Measurements from ENCODE around the gene GRM5.
"Not testable (repeated sequence)": the region's sequence is repeated elsewhere in the genome, so short reads cannot be mapped to it uniquely, and the experiment has no call there.

The GRM5 gene

GRCh38 chr11:89065651-89066201 is at the start of gene GRM5:
GRM5 (minus strand) TSS chr11:89065982; CDS start chr11:89047872, 18,110 bp downstream.
- not testable (repeated sequence) for H3K4me3 ChIP-seq (replicated peaks; ENCODE audit: low read depth, low read length)

GRCh38 chr11:89097956-89098355 is 32.2 kb upstream of the GRM5 start:
- not testable (repeated sequence) for H3K4me3 ChIP-seq (replicated peaks; ENCODE audit: low read depth, low read length)
- DNase-seq (ENCODE audit: low read depth) = peak; percentile 48
- peak; percentile 65 for TF ChIP-seq CTCF (IDR thresholded peaks at IDR 0.05; ENCODE audit: low read length, missing control alignments)

More at GRCh38 chr11:89065651-89066201, at the start of gene GRM5:
- DNase-seq (ENCODE audit: low read depth) = not testable (repeated sequence)

GRCh38 chr11:89093806-89094205 is 28.0 kb upstream of the GRM5 start:
- not testable (repeated sequence) for H3K4me3 ChIP-seq (replicated peaks; ENCODE audit: low read depth, low read length); DNase-seq (ENCODE audit: low read depth)

GRCh38 chr11:89084951-89085350 is 19.2 kb upstream of the GRM5 start:
- not testable (repeated sequence) for DNase-seq (ENCODE audit: low read depth); H3K4me3 ChIP-seq (replicated peaks; ENCODE audit: low read depth, low read length)

GRCh38 chr11:89070911-89071310 is 5.1 kb upstream of the GRM5 start:
- not testable (repeated sequence) for DNase-seq (ENCODE audit: low read depth); H3K4me3 ChIP-seq (replicated peaks; ENCODE audit: low read depth, low read length)

- H3K4me3 ChIP-seq (replicated peaks; ENCODE audit: low read depth, low read length) = no peak overlapping the region
- TF ChIP-seq CTCF (IDR thresholded peaks at IDR 0.05; ENCODE audit: low read length, missing control alignments) = no peak
- no peak for DNase-seq (ENCODE audit: low read depth)
Measured at GRCh38 chr11:89067264-89067663, 1.5 kb upstream of the GRM5 start.

- DNase-seq (ENCODE audit: low read depth) = no peak
- H3K4me3 ChIP-seq (replicated peaks; ENCODE audit: low read depth, low read length) = no peak overlapping the region
- TF ChIP-seq CTCF (IDR thresholded peaks at IDR 0.05; ENCODE audit: low read length, missing control alignments) = no peak
Measured at GRCh38 chr11:89065066-89065465, 716 bp downstream of the GRM5 start.

- H3K4me3 ChIP-seq (replicated peaks; ENCODE audit: low read depth, low read length); DNase-seq (ENCODE audit: low read depth): not testable (repeated sequence)
Measured at GRCh38 chr11:89063481-89063951, 2.3 kb downstream of the GRM5 start.

GRCh38 chr11:89062771-89063298 is 2.9 kb downstream of the GRM5 start:
- H3K4me3 ChIP-seq (replicated peaks; ENCODE audit: low read depth, low read length); DNase-seq (ENCODE audit: low read depth): not testable (repeated sequence)

GRCh38 chr11:89061839-89062238 is 3.9 kb downstream of the GRM5 start:
- peak; percentile 20 for DNase-seq (ENCODE audit: low read depth)
- not testable (repeated sequence) for H3K4me3 ChIP-seq (replicated peaks; ENCODE audit: low read depth, low read length)

GRCh38 chr11:89057406-89057805 is 8.4 kb downstream of the GRM5 start:
- not testable (repeated sequence) for H3K4me3 ChIP-seq (replicated peaks; ENCODE audit: low read depth, low read length)

More at GRCh38 chr11:89057406-89057805, 8.4 kb downstream of the GRM5 start:
- DNase-seq (ENCODE audit: low read depth) = not testable (repeated sequence)

Data from fibroblast of pulmonary artery (primary cell).